ENCODE results near the gene EIF5AL1.
A peak's percentile ranks its signal among the peaks of the same experiment; 100 is the strongest.
"Not testable (repeated sequence)": the region's sequence is repeated elsewhere in the genome, so short reads cannot be mapped to it uniquely, and the experiment has no call there.

Gene EIF5AL1

DNA sequence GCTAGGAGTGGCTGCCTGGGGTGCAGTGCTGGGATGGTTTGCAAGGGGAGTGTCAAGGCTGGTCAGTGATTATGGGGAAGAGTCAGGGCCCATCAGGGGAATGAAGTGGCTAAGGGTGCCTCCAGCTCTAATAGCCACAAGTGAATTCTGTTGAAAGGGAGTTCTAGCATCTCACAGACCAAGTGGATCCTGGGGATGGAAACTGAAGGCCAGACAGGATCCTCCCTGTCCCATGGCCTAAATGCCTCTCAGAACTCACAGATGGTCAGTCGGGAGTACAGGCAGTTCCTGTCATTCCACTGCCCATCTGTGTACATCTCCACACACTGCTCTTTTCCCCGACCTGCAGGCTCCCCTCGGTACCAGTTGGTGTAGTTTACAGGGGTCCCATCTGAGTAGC lies 44.6 kb downstream of the EIF5AL1 start:
- DNase-seq (ENCODE audit: low spot score) = not testable (repeated sequence)

DNA sequence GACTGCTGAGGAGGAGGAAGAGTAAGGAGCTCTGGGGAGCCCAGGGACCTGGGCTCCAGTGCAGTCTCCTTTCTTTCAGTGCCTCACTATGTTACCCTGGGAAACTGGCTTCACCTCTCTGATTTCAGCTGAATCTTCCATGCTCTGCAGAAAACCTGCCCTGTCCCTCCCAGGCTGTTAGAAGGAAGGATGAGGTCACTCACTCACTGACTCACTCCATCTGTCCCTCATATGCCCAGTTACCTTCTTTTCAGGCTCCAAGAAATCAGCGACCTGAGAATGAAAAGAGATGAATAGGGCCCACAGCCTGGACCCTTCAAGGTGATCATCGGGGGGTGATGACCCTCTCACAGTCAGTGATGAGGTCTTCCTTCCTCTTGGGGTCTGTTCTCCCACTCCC lies 47.4 kb downstream of the EIF5AL1 start:
- peak; percentile 69 for DNase-seq (ENCODE audit: low spot score)

DNA sequence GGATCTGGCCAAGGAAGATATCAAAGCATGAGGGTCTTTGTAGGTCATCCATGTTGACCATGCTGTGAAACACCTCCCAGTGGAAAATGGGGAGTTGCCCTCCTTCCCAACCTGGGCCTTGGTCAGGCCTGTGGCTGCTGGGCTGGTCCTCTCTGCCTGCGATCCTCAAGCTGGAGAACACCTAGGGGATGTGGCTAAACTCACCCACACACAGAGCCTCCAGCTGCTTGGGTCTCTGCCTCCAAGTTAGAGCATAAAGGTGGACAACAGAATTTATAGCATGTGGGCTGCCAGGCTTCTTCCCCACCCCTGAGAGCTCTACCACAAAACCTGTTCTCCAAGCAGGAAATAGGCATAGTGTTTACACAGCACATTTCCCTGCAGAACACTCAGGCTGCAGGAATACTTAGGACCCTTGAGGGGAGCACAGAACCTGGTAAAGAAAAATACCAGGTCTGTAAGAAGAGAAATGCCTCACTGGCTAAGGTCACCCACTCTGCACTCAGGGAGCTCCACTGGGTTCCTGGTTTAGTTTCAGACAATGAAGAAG lies 47.9 kb downstream of the EIF5AL1 start, which contains the start of gene SFTPA2:
Gene SFTPA2 (minus strand): TSS at position 248 of the 550 bp plus-strand sequence. CDS start 924 bp downstream, outside the sequence.
- peak; percentile 25 for DNase-seq (ENCODE audit: low spot score)

DNA sequence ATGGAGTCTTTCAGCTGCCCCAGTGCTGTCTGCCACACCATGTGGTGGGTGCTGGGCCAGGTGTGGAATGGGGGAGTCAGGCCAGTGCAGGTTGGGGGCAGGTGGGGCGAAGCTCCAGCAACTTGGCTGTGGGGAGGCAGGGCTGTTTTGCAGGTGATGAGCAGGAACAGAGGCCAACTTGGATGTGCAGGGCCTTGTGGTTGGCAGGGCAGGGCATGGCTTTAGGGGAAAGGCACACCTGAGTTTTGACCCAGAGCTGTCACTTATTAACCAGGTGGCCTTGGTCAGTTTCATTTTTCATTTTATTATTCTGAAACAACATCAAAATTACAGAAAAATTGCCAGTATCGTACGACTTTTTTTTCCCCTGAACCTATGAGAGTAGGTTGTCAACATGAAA lies 48.9 kb downstream of the EIF5AL1 start:
- DNase-seq (ENCODE audit: low spot score) = no peak

DNA sequence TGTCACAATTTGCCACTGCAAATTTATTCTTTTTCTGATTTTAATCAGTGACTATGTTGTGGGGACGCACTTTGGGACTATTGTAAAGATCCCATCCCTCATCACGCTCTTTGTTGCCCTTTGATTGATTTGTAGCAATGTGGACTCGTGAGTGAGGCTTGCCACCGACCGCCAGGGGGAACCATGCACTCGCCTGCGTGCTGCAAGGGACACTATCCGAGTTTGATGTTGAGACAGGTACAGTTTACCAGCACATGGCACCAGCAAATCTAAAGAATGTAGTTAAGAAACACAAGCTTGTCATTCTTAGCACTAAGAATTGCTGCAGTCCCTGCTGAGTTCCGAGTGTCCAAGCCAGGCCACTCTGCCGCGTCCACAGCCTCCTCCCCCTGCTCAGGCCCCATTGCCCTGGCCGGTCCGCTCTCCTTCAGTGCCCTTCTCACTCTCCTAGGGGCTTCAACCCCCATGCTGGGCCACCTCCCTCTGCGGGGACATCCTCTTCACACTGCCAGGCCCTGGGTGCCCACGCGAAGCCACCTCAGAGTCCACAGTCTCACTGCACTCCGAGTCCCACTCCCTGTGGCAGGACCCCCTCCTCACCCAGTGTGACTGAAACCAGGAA lies 49.9 kb downstream of the EIF5AL1 start:
- DNase-seq (ENCODE audit: low spot score) = peak; percentile 61

DNA sequence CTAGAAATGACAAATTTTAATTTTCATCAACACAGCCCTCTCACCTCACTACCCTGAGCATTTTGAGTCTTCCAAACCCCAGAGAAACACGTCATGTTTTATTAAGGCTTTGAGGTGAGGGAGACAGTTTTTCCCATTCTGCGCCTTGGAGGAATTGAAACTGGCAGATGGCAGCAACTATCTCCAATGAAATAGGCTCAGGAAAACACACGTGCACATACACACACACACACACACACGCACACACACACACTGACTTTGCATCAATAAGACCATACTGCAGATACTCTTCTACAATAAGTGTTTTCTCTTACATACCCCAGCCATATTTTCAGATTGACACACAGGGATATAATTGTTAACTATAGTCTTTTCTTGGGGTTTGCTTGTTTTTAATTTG lies 51.1 kb downstream of the EIF5AL1 start:
- DNase-seq (ENCODE audit: low spot score) = no peak

All from kidney tubule cell (primary cell).